Stimulated activated effector memory CD8-positive, alpha-beta T cell treated with anti-CD3 and anti-CD28 coated beads, Interleukin-12 subunit alpha, Interleukin-12 subunit beta, amount 100 ng/mL, for 72 hours (primary cell): ENCODE results near the gene ARMH1.

ENCODE experiments used
- ATAC-seq: fragments of 150-1000 bp; cut with Tn5 transposase; 2 replicates; pipeline ENCODE4 v1.10.0; 2021
- DNase-seq, 2 donors: peaks; one replicate each; pipeline ENCODE4 v3.0.0; 2021 to 2022; ENCODE audit warnings: low spot score in 2 of 2
- H3K27ac Mint-ChIP-seq: one replicate; pipeline ENCODE4 v1.8.0; 2022; ENCODE audit warnings: mild to moderate bottlenecking, mixed read lengths
- H3K36me3 Mint-ChIP-seq: one replicate; pipeline ENCODE4 v1.8.0; 2022; ENCODE audit warnings: mild to moderate bottlenecking, mixed read lengths
- H3K4me1 Mint-ChIP-seq: one replicate; pipeline ENCODE4 v1.8.0; 2022; ENCODE audit warnings: mixed read lengths
- H3K4me3 Mint-ChIP-seq: one replicate; pipeline ENCODE4 v1.8.0; 2022; ENCODE audit warnings: mild to moderate bottlenecking, mixed read lengths
- H3K9me3 Mint-ChIP-seq: one replicate; pipeline ENCODE4 v1.8.0; 2022; ENCODE audit warnings: mixed read lengths

The ARMH1 gene

DNA sequence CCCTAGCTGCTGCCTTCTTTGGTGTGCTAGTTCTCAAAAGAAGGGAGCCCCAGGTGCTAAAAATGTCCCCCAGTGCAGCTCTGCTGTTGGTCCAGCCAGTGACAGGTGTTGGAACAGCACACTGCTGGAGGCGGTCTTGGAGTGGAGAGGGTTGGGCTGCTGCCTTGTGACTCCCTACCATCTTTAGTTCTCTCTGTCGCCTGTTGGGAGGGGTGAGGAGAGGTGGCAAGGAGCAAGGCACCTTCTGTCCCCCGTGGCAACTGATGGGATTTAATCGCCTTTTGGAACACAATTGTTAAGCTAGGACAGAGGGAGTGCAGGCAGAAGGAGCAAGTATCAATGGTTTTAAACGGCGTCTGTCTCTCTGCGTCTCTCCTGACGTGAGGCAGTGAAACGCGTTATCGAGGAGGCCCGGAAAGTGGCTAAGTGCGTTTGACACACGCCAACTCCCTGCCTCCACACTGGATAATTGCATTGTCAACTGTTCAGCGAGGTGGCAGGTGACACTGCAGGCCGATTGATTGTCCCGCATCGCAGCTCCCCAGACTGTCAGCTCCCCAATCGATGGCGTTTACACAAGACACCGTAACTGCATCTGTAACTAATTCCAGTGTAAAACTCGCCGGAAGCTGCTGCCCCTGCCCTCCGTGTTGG, 34.2 kb upstream of the ARMH1 start:
- Mint-ChIP-seq H3K27ac (peak overlapping the region; percentile 99), H3K36me3 (peaks cover 94% of the 10 kb centered on the region), H3K4me3 (no peak overlapping the region), H3K9me3 (no peaks in the 10 kb centered on the region), H3K4me1 (peaks cover 34% of the 10 kb centered on the region)
- DNase-seq (no peak), ATAC-seq (no peak)

DNA sequence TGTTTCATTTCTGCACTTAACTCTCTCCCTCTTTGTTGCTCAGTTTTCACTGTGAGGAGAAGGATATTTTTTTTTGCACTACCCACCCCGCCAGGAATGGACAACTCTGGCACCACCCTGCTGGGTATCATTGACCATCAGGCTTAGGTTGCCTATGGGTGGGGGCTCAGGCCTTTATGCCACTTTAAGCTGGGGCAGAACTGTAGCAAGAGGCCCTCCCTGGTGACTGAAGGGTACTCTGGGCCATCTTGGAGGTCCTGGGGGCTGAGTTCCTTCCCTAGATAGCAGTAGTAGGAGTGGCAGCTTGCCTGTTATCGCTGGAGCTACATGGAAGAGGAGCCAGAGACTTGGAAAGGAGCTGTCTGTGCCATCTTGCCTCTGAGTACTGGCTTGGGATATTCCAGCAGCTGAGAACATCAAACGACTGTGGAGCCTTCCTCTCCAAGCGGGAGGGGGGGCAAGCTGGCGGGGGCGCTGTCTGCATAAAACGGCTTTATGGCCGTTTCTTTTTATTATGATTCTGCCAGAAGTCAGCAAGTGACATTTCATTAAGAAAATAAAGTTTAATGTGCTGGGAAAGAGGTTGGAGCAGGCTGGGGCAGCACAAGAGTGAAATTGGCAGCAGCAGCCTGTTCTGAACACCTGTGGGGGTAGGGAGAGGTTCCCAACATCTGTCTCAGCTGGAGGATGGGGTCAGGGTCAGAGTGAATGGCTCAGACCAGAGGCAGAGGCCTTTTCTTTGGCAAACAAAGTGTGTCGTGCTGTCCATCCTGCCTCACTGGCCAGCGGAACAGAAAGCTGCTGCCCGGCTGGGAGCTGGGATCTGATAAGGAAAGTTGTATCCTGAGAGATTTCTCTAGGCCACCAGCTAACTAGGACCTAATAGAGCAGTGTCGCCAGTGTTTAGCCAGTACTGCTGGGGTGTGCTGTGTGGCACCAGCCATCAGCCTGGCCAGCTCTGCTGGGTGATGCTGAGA, 33.1 kb upstream of the ARMH1 start:
- no peaks in the 10 kb centered on the region for H3K9me3 Mint-ChIP-seq
- H3K4me3 Mint-ChIP-seq, result no peak overlapping the region
- peak overlapping the region; percentile 36 for H3K27ac Mint-ChIP-seq
- ATAC-seq (no peak), DNase-seq (no peak)
- peaks cover 90% of the 10 kb centered on the region for H3K36me3 Mint-ChIP-seq
- H3K4me1 Mint-ChIP-seq, result peaks cover 26% of the 10 kb centered on the region

DNA sequence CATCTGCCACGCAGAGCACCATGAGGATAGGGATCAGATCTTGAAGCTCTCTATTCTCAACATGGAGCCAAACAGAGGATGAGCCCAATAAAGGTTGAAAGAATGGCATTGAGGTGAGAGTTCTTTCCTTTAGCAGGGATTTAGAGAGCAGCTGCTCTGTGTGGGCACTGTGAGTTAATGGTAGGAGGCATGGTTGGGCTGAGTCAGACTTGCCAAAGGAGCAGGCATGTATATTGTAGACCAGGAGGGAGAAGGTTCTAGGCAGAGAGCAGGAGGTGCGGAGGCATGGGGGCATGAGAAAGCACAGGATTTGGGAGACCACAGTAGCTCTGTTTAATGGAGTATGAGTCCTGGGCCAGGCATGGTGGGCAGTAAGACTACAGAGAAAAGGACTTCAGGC, 32.3 kb upstream of the ARMH1 start:
- DNase-seq (no peak), ATAC-seq (no peak)
- Mint-ChIP-seq H3K4me3 (no peak overlapping the region), H3K27ac (peak overlapping the region; percentile 36), H3K4me1 (peaks cover 26% of the 10 kb centered on the region), H3K36me3 (peaks cover 90% of the 10 kb centered on the region), H3K9me3 (no peaks in the 10 kb centered on the region)

DNA sequence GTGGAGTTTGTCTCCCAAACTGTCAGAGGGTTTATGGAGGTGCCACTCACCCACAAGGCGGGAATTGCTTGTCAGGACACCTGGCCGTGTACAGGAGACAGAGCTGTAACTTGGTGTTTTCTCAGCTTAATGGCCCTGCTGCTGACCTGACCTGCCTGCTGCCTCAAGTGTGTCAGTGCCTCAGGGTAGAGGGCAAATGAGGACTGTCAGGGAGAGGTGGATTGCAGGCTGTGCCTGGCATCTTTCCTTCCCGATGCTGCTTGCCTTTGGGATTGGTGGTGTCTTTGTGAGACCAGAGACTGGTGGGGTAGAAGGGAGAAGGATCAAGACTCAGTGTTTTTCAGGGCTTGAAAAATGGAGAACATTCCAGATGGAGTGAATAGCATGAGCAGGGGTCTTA, 31.6 kb upstream of the ARMH1 start:
- Mint-ChIP-seq H3K27ac (peak overlapping the region; percentile 36), H3K4me3 (no peak overlapping the region), H3K4me1 (peaks cover 26% of the 10 kb centered on the region), H3K9me3 (no peaks in the 10 kb centered on the region), H3K36me3 (peaks cover 90% of the 10 kb centered on the region)
- DNase-seq (no peak), ATAC-seq (no peak)

DNA sequence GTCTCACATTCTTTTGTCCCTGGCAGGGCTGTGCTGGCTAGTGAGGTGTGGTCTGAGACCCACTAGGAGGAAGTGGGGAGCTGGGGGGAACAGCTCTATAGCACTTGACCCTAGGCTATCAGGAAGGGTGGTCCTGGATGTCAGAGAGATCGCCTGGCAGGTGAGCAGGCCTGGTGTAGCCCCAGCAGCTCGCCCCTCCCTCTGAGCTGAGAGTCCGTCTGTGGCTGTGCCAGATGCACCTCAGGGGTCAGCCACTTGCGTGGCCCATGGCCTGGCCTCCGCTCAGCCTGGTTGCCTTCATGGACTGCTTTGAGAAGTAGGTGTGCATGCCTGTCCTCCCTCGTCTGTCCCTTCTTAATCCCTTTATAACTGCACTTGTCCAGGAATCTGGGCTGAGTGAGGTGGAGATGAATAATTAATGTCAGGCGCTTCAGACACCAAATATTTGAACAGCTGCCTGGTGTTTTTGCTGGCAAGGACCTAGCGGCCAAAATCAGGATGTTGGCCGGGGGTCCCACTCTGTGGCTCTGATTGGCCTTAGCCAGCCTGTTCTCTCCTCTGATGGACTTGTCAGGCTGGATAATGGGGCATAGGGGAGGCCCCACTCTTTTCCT, 30.7 kb upstream of the ARMH1 start:
- Mint-ChIP-seq H3K27ac (peak overlapping the region; percentile 36), H3K4me3 (no peak overlapping the region), H3K4me1 (peaks cover 20% of the 10 kb centered on the region), H3K9me3 (no peaks in the 10 kb centered on the region), H3K36me3 (peaks cover 89% of the 10 kb centered on the region)
- no peak for ATAC-seq
- no peak for DNase-seq

DNA sequence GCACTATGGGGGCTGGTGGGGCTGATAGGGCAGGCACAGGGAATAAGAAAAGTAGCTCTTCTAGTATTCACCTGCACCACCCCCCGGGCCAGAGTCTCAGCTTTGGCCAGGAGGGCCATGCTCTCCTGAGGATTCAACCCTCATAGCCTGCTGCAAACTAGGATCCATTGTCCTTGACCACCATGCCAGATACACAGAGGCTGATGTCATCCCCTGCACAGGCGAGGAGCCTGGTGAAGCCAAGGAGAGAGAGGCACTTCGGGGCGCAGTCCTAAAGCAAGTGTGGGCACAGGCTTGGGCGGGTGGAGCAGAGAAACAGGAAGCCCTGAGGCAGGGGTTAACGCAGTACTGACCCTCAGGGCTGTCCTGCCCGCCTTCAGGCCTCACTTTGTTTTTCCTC, 29.7 kb upstream of the ARMH1 start:
- ATAC-seq, result no peak
- Mint-ChIP-seq H3K4me1 (peaks cover 20% of the 10 kb centered on the region), H3K4me3 (no peak overlapping the region), H3K9me3 (no peaks in the 10 kb centered on the region), H3K27ac (peak overlapping the region; percentile 10), H3K36me3 (peaks cover 86% of the 10 kb centered on the region)
- DNase-seq, result no peak

DNA sequence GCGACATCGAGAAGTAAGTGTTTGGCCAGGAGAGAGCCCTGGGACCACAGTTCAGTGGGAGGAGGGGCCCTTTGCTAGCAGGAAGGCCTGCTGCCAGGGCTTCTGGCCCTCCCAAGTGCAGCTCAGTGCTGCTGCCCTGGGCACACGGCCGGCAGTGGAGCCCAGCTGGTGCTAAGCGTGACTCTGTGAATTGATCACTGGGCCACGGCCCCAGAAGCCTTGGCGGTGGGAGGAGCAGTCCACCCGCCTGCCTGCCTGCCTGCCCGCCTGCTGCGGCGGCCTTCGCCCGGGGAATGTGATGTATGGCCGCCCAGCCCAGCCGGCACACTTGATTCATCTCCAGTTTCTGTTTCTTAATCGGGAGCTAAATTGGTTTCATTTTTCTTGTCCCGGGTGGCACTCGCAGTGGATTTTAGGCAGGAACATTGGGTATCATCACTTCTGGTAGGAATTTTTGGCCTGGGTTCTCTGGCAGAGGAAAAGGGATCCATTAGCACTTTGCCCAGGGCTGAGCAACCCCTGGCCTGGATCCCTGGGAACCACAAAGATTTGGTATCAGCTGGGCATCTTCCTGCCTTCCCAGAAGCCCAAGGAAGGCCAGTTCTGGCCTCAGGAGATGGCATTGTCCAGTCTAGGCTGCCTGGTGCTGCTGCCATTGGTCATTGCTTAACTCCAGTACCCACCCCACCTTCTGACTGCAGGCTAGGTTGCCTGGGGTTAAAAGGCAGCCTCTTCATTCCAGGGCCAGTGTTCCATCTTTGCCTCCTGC, 28.9 kb upstream of the ARMH1 start:
- H3K27ac Mint-ChIP-seq, result peak overlapping the region; percentile 56
- no peaks in the 10 kb centered on the region for H3K9me3 Mint-ChIP-seq
- no peak overlapping the region for H3K4me3 Mint-ChIP-seq
- H3K4me1 Mint-ChIP-seq, result peaks cover 20% of the 10 kb centered on the region
- ATAC-seq, result no peak
- H3K36me3 Mint-ChIP-seq, result peaks cover 79% of the 10 kb centered on the region
- no peak for DNase-seq

DNA sequence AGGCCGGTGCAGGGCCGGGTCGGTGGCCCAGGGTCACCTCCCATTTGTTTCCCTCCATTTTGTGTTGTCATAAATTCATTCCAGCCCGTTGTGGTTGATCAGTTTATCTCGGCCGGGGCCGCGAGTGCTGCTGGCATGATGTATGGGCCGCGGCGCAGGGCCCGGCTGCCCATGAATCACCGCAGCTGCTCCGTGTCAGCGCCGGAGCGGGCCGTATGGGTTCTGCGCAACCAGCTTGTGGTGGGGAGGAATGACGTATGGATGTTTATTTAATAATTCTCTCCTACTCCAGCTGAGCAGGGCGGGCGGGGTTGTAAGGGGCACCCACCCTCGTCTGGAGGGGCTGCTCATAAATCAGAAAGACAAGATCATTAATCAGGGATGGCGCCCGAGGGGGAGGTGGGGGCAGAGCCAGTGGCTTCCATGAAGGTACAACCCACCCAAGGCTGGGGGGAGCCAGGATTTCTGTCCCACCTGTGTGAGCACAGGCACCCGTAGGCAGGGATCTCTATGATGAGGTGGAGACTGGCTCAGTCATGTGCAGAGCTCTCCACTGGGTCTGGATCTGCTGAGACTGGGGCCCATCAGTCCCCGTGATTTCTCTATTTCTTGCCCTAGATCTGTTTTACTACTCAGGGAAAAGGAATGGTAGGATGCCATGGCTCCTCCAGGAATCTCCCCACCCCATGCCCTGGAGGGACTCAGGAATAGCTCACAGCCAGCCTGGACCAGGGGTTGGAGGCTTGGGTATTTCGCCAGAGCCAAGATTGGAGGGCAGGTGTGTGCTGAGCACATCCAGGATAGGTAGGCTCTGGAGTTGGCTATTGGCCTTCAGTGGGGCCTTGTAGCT, 28.0 kb upstream of the ARMH1 start:
- Mint-ChIP-seq H3K36me3 (peaks cover 77% of the 10 kb centered on the region), H3K27ac (peak overlapping the region; percentile 84)
- ATAC-seq, result no peak

DNA sequence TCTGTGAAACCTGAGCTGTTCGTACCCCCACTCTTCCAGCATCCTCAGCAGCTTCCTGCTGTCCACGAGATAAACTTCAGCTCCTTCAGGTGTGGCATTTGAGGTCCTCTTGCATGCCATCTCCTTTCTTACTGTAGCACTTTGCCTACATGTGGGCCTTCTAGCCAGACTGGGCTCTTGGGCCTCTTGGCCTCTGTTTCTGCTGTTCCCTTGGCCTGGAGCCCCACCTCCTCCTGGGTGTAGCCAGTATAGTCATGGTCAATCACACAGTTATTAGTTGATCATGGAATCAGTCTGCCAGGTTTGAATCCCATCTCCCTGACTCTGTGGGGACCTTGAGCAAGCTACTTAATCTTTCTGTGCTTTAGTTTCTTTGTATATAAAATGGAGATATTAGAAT, 26.6 kb upstream of the ARMH1 start:
- ATAC-seq (no peak), DNase-seq (no peak)
- Mint-ChIP-seq H3K9me3 (no peaks in the 10 kb centered on the region), H3K4me3 (no peak overlapping the region), H3K4me1 (peaks cover 11% of the 10 kb centered on the region), H3K36me3 (peaks cover 63% of the 10 kb centered on the region), H3K27ac (peak overlapping the region; percentile 84)

More for the DNA sequence above, 28.0 kb upstream of the ARMH1 start:
- no peaks in the 10 kb centered on the region for H3K9me3 Mint-ChIP-seq
- peaks cover 18% of the 10 kb centered on the region for H3K4me1 Mint-ChIP-seq
- H3K4me3 Mint-ChIP-seq, result no peak overlapping the region
- DNase-seq, result no peak

DNA sequence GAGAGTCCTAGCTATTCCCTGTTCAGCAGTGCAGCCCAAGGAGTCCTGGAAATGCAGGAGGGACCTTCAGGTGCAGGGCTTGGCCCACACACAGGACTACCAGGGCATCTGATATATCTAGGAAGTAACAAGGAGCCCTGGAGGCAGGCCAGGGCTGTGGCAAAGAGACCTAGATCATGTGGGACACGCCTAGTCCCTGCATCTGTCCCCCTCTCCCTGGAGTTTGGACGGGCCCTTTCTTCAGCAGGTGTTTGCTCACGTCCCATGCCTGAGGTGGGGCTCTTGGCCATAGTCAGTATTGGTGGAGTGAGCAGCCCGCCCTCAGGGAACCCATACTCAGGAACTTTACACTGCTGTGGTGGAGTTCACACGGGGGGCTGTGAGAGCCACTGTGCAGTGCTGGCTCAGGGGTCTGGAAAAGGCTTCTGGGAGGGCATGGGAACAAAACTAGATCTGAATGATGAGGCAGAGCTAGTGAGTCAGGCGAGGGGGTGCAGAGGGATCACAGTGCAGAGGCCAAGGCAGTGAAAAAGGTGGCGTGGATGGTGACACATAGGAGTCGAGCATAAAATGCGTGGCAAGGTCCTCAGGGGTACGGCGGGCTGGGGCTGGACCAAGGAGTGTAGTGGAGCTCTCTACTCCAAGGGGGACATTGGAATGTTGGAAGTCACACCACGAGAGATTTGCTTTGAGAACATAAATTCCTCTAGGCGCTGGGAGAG, 25.8 kb upstream of the ARMH1 start:
- Mint-ChIP-seq H3K9me3 (no peaks in the 10 kb centered on the region), H3K27ac (peak overlapping the region; percentile 84), H3K4me3 (no peak overlapping the region), H3K4me1 (peaks cover 6% of the 10 kb centered on the region), H3K36me3 (peaks cover 59% of the 10 kb centered on the region)
- no peak for ATAC-seq
- DNase-seq, result no peak

DNA sequence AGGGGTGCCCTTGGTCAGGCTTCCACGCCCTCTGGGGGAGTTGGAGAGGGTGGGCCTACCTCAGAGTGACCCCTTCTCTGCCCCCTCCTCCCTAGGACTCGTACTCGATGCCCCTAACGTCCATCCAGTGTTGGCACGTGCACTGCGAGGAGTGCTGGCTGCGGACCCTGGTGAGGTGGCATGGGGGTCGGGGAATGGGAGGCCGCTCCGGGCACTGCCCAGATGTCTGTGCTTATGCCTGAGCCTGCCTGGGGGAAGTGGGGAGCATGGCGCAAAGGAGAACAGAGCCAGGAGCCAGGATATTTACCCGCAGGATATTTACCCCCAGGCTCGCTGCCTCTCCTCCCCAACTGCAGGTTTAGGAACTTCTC, 24.7 kb upstream of the ARMH1 start:
- no peaks in the 10 kb centered on the region for H3K9me3 Mint-ChIP-seq
- no peak overlapping the region for H3K27ac Mint-ChIP-seq
- H3K36me3 Mint-ChIP-seq, result peaks cover 49% of the 10 kb centered on the region
- H3K4me3 Mint-ChIP-seq, result no peak overlapping the region
- peaks cover 6% of the 10 kb centered on the region for H3K4me1 Mint-ChIP-seq
- ATAC-seq (no peak), DNase-seq (no peak)

DNA sequence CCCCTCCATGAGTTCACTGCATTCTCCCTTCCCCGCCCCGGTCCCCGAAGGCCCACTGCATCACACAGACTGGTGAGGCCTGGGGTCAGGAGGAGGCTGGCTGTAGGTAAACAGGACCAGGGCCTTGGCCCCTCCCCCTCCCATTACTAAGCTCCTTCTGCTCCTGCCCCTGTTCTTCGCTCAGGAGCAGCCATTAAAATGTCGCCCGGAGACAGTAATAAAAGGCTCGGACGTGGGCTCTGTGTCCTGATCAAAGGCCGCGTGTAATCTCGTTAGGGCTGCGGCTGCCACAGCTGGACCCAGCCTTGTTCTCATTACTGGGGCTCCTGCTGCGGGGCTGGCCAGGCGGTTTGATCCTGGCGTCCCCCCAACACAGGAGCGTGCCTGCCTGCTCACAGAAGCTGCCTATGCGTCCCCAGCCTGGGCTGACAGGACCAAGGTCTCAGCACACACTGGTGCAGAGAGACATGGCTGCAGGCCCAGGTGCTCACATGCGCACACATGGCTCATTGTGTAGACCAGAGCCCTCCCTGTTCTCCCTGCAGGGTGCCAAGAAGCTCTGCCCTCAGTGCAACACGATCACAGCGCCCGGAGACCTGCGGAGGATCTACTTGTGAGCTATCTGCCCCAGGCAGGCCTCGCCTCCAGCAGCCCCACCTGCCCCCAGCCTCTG, 24.2 kb upstream of the ARMH1 start:
- H3K36me3 Mint-ChIP-seq, result peaks cover 44% of the 10 kb centered on the region
- H3K9me3 Mint-ChIP-seq, result no peaks in the 10 kb centered on the region
- peaks cover 6% of the 10 kb centered on the region for H3K4me1 Mint-ChIP-seq
- H3K4me3 Mint-ChIP-seq, result no peak overlapping the region
- ATAC-seq (no peak), DNase-seq (no peak)
- no peak overlapping the region for H3K27ac Mint-ChIP-seq

DNA sequence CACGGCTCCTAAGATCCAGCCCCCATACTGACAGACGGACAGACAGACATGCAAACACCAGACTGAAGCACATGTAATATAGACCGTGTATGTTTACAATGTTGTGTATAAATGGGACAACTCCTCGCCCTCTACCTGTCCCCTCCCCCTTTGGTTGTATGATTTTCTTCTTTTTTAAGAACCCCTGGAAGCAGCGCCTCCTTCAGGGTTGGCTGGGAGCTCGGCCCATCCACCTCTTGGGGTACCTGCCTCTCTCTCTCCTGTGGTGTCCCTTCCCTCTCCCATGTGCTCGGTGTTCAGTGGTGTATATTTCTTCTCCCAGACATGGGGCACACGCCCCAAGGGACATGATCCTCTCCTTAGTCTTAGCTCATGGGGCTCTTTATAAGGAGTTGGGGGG, 23.4 kb upstream of the ARMH1 start:
- Mint-ChIP-seq H3K27ac (peak overlapping the region; percentile 19), H3K4me3 (no peak overlapping the region), H3K36me3 (peaks cover 37% of the 10 kb centered on the region), H3K9me3 (no peaks in the 10 kb centered on the region), H3K4me1 (peaks cover 6% of the 10 kb centered on the region)
- DNase-seq (no peak), ATAC-seq (no peak)
